ENCODE data around the gene GOLGB1. TPM values are rescaled to one million over a fixed set of nuclear protein-coding genes. Genes with fewer than 3 reads are reported as not detected.

GOLGB1 gene
- total RNA-seq, 1 experiment from 2014 or later = 31.3 TPM

GRCh38 chr3:121661376-121661775 is 88.2 kb downstream of the GOLGB1 start (continued):
- no peak for TF ChIP-seq JUND (IDR thresholded peaks at IDR 0.05)

- H2AFZ ChIP-seq (ENCODE audit: low read depth, low read length, poor library complexity, severe bottlenecking) = no peak within 1 kb of the TSS
- H3K27me3 ChIP-seq (ENCODE audit: insufficient read depth, low read length) = no peaks in the 10 kb centered on the region
- no peaks in the 10 kb centered on the region for H4K20me1 ChIP-seq (ENCODE audit: insufficient read depth)
- ChIA-PET CTCF (no interaction called here), POLR2A (no interaction called here), RAD21 (ENCODE audit: low non-redundant PET in 1 of 2, low total read pairs in 2 of 2, uncharacterized antibody in 2 of 2, unreplicated experiment in 2 of 2) (no interaction called here)
- no peaks in the 10 kb centered on the region for H3K9me2 ChIP-seq (ENCODE audit: insufficient read depth)
- no peak within 1 kb of the TSS for H3K4me2 ChIP-seq (ENCODE audit: low read length)
- no peak within 1 kb of the TSS for H3K4me3 ChIP-seq (replicated peaks in 1 of 2; ENCODE audit: low read depth in 1 of 2, low read length in 2 of 2)
- no peak for DNase-seq (ENCODE audit: low read depth, low spot score)
- BruUV-seq (replicated peaks) = TSS peak; percentile 23
- H3K9me3 ChIP-seq (ENCODE audit: control insufficient read depth in 1 of 2, insufficient read depth in 1 of 2, low read depth in 1 of 2, low read length in 2 of 2) = no peaks in the 10 kb centered on the region
- no peak within 1 kb of the TSS for H3K27ac ChIP-seq (ENCODE audit: low read depth, low read length)
- no peaks in the 10 kb centered on the region for H3K79me2 ChIP-seq (ENCODE audit: insufficient read depth, low read length)
- no peak within 1 kb of the TSS for H3K9ac ChIP-seq (ENCODE audit: low read length)
- ATAC-seq = no peak
- intact Hi-C loops (cut with micrococcal nuclease) = no loop called here
- no peaks in the 10 kb centered on the region for H3K4me1 ChIP-seq (ENCODE audit: control insufficient read depth in 1 of 2, insufficient read depth in 2 of 2, low read length in 2 of 2)
- H3K36me3 ChIP-seq (ENCODE audit: control insufficient read depth in 1 of 2, insufficient read depth in 2 of 2, low read length in 2 of 2) = peaks cover 0 to 14% of the 10 kb centered on the region in 2 experiments; a peak in 3 of 4 replicates
- no peak for TF ChIP-seq POLR2AphosphoS5 (IDR thresholded peaks at IDR 0.05; ENCODE audit: low read depth, low read length)
- no peak for TF ChIP-seq POLR2A (IDR thresholded peaks at IDR 0.05; ENCODE audit: borderline replicate concordance, extremely low read depth, insufficient read depth, insufficient read length)
- no peak for TF ChIP-seq CEBPB (IDR thresholded peaks at IDR 0.05; ENCODE audit: low read depth)
- no peak for TF ChIP-seq RAD21 (IDR thresholded peaks at IDR 0.05; ENCODE audit: low read depth)
- TF ChIP-seq ZBTB33 (IDR thresholded peaks at IDR 0.05; ENCODE audit: extremely low read depth, insufficient replicate concordance, low read length) = no peak
- no peak for TF ChIP-seq EGR1 (IDR thresholded peaks at IDR 0.05; ENCODE audit: low read depth)
- TF ChIP-seq ZFX (IDR thresholded peaks at IDR 0.05) = no peak
- no peak for TF ChIP-seq ELF1 (IDR thresholded peaks at IDR 0.05; ENCODE audit: borderline replicate concordance, low read depth)
- no peak for TF ChIP-seq TCF7L2 (IDR thresholded peaks at IDR 0.05; ENCODE audit: borderline replicate concordance, extremely low read depth, insufficient read depth, insufficient read length)
- TF ChIP-seq ATF3 (IDR thresholded peaks at IDR 0.05) = no peak
- TF ChIP-seq EZH2 (IDR thresholded peaks at IDR 0.05) = no peak
- TF ChIP-seq SP1 (IDR thresholded peaks at IDR 0.05; ENCODE audit: low read depth) = no peak
- TF ChIP-seq MAX (IDR thresholded peaks at IDR 0.05) = no peak
- TF ChIP-seq FOSL1 (IDR thresholded peaks at IDR 0.05; ENCODE audit: low read depth) = no peak
- TF ChIP-seq REST (IDR thresholded peaks at IDR 0.05; ENCODE audit: low read depth) = no peak
- no peak for TF ChIP-seq JUND (IDR thresholded peaks at IDR 0.05)
- no peak for TF ChIP-seq CTCF (IDR thresholded peaks at IDR 0.05 in 2 of 3, conservative IDR thresholded peaks at IDR 0.05 in 1 of 3; ENCODE audit: borderline replicate concordance in 1 of 3, insufficient read depth in 1 of 3, low read depth in 2 of 3, low read length in 2 of 3)
- TF ChIP-seq ZNF274 (IDR thresholded peaks at IDR 0.05; ENCODE audit: low read depth, low read length) = no peak
These were observed 89.0 kb downstream of the GOLGB1 start, which contains the start of gene HCLS1 for GRCh38 chr3:121660356-121661171. HCLS1 (minus strand) TSS chr3:121660903; CDS start chr3:121658347, 2,556 bp downstream.
